ENCODE results near the gene TM7SF2. TPM values are rescaled to one million over a fixed set of nuclear protein-coding genes. Genes with fewer than 3 reads are reported as not detected.

TM7SF2 gene
- total and polyA plus RNA-seq, 2 of the 13 experiments (the other 11 are each of a cell fraction or from before 2014, with no cell fraction given): 56.0 to 66.9 TPM

DNA sequence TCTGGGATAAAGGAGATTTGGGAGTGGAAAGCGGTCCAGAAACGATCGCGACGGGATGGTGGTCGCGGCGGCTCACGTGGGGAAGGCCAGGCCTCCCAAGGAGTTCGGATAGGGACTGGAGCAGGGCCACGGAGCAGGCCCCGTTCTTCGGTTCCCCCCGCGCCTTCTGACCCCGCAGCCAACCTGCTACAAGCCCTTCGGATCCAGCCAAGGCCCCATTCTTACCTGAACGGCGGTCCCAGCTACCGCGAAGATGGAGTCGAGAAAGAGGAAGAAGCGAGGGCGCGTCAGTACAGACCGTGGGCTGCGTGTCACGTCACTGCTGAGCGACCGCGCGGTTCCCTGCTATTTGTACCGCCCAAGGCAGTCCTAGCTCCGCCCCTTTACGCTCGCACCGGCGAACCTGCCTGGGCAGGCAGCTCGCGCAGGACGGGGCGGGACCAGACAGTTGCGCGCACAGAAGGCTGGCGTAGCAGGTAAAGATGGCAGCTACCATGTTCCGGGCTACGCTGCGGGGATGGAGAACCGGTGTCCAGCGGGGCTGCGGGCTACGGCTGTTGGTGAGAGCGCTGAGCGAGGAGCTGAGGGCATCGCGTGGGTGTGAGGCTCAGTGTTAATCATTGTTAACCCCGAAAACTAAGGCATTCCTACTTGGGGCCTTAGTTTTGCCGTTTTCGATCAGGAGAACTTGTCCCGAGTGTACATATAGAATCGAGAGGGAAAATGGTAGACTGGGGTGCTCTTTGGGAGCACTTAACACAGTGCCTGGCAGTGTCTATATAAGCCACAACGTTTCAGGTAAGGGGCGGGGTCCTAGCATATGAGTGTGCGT lies 10.4 kb downstream of the TM7SF2 start, which contains the start of the genes FAU and MRPL49 (continued):
- peak; percentile 9 for TF ChIP-seq TBL1XR1 (IDR thresholded peaks at IDR 0.05; ENCODE audit: borderline replicate concordance, low read length, partially characterized antibody)
- no peak for TF ChIP-seq ZNF337 (CRISPR knock-in tag; IDR thresholded peaks at IDR 0.05; ENCODE audit: borderline replicate concordance, low read depth)
- no peak for TF ChIP-seq TEAD2 (CRISPR knock-in tag; IDR thresholded peaks at IDR 0.05)
- TF ChIP-seq, protein P1, sequence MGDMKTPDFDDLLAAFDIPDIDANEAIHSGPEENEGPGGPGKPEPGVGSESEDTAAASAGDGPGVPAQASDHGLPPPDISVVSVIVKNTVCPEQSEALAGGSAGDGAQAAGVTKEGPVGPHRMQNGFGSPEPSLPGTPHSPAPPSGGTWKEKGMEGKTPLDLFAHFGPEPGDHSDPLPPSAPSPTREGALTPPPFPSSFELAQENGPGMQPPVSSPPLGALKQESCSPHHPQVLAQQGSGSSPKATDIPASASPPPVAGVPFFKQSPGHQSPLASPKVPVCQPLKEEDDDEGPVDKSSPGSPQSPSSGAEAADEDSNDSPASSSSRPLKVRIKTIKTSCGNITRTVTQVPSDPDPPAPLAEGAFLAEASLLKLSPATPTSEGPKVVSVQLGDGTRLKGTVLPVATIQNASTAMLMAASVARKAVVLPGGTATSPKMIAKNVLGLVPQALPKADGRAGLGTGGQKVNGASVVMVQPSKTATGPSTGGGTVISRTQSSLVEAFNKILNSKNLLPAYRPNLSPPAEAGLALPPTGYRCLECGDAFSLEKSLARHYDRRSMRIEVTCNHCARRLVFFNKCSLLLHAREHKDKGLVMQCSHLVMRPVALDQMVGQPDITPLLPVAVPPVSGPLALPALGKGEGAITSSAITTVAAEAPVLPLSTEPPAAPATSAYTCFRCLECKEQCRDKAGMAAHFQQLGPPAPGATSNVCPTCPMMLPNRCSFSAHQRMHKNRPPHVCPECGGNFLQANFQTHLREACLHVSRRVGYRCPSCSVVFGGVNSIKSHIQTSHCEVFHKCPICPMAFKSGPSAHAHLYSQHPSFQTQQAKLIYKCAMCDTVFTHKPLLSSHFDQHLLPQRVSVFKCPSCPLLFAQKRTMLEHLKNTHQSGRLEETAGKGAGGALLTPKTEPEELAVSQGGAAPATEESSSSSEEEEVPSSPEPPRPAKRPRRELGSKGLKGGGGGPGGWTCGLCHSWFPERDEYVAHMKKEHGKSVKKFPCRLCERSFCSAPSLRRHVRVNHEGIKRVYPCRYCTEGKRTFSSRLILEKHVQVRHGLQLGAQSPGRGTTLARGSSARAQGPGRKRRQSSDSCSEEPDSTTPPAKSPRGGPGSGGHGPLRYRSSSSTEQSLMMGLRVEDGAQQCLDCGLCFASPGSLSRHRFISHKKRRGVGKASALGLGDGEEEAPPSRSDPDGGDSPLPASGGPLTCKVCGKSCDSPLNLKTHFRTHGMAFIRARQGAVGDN (CRISPR knock-in tag; IDR thresholded peaks at IDR 0.05): peak; percentile 87
- no peak for TF ChIP-seq EZH2 (conservative IDR thresholded peaks at IDR 0.05; ENCODE audit: low read depth, low read length)
- no peak for TF ChIP-seq CBX2 (IDR thresholded peaks at IDR 0.05; ENCODE audit: low read depth, low read length)
- no peak for TF ChIP-seq CBX2 (CRISPR knock-in tag; IDR thresholded peaks at IDR 0.05; ENCODE audit: low read depth)
- no peak for TF ChIP-seq KLF9 (CRISPR knock-in tag; IDR thresholded peaks at IDR 0.05; ENCODE audit: low read depth)
- TF ChIP-seq FOSL1 (CRISPR knock-in tag; IDR thresholded peaks at IDR 0.05; ENCODE audit: borderline replicate concordance): no peak
- TF ChIP-seq, protein P2, sequence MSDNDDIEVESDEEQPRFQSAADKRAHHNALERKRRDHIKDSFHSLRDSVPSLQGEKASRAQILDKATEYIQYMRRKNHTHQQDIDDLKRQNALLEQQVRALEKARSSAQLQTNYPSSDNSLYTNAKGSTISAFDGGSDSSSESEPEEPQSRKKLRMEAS (IDR thresholded peaks at IDR 0.05): peak; percentile 86
- no peak for TF ChIP-seq REXO4 (CRISPR knock-in tag; IDR thresholded peaks at IDR 0.05; ENCODE audit: borderline replicate concordance)
- no peak for TF ChIP-seq MTF1 (CRISPR knock-in tag; IDR thresholded peaks at IDR 0.05)
- TF ChIP-seq ZNF572 (CRISPR knock-in tag; IDR thresholded peaks at IDR 0.05): no peak
- TF ChIP-seq POLR2G (IDR thresholded peaks at IDR 0.05; ENCODE audit: low read depth, low read length): peak; percentile 96
- TF ChIP-seq, protein P3, sequence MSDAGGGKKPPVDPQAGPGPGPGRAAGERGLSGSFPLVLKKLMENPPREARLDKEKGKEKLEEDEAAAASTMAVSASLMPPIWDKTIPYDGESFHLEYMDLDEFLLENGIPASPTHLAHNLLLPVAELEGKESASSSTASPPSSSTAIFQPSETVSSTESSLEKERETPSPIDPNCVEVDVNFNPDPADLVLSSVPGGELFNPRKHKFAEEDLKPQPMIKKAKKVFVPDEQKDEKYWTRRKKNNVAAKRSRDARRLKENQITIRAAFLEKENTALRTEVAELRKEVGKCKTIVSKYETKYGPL (CRISPR knock-in tag; IDR thresholded peaks at IDR 0.05): peak; percentile 17; the same call in 1 of the 2 replicates
- TF ChIP-seq, protein P4, sequence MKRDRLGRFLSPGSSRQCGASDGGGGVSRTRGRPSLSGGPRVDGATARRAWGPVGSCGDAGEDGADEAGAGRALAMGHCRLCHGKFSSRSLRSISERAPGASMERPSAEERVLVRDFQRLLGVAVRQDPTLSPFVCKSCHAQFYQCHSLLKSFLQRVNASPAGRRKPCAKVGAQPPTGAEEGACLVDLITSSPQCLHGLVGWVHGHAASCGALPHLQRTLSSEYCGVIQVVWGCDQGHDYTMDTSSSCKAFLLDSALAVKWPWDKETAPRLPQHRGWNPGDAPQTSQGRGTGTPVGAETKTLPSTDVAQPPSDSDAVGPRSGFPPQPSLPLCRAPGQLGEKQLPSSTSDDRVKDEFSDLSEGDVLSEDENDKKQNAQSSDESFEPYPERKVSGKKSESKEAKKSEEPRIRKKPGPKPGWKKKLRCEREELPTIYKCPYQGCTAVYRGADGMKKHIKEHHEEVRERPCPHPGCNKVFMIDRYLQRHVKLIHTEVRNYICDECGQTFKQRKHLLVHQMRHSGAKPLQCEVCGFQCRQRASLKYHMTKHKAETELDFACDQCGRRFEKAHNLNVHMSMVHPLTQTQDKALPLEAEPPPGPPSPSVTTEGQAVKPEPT (CRISPR knock-in tag; IDR thresholded peaks at IDR 0.05; ENCODE audit: low read depth): no peak; the same call in 1 of the 2 replicates
- TF ChIP-seq TBP (CRISPR knock-in tag; IDR thresholded peaks at IDR 0.05): no peak
- TF ChIP-seq, protein P5, sequence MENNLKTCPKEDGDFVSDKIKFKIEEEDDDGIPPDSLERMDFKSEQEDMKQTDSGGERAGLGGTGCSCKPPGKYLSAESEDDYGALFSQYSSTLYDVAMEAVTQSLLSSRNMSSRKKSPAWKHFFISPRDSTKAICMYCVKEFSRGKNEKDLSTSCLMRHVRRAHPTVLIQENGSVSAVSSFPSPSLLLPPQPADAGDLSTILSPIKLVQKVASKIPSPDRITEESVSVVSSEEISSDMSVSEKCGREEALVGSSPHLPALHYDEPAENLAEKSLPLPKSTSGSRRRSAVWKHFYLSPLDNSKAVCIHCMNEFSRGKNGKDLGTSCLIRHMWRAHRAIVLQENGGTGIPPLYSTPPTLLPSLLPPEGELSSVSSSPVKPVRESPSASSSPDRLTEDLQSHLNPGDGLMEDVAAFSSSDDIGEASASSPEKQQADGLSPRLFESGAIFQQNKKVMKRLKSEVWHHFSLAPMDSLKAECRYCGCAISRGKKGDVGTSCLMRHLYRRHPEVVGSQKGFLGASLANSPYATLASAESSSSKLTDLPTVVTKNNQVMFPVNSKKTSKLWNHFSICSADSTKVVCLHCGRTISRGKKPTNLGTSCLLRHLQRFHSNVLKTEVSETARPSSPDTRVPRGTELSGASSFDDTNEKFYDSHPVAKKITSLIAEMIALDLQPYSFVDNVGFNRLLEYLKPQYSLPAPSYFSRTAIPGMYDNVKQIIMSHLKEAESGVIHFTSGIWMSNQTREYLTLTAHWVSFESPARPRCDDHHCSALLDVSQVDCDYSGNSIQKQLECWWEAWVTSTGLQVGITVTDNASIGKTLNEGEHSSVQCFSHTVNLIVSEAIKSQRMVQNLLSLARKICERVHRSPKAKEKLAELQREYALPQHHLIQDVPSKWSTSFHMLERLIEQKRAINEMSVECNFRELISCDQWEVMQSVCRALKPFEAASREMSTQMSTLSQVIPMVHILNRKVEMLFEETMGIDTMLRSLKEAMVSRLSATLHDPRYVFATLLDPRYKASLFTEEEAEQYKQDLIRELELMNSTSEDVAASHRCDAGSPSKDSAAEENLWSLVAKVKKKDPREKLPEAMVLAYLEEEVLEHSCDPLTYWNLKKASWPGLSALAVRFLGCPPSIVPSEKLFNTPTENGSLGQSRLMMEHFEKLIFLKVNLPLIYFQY (CRISPR knock-in tag; IDR thresholded peaks at IDR 0.05; ENCODE audit: borderline replicate concordance): no peak; the same call in 1 of the 2 replicates
- peak; percentile 97 for TF ChIP-seq ATF1 (CRISPR knock-in tag; IDR thresholded peaks at IDR 0.05)

All from HepG2 (cell line).